A549 (cell line): ENCODE results near the gene GRIK2.

Source experiments
- BHLHE40 ChIP-seq: IDR thresholded peaks from 2 replicates; pipeline ENCODE4 v1.6.1; 2012; ENCODE audit warnings: low read depth, low read length, inconsistent platforms
- CTCF ChIP-seq: fragments of >200 bp; sonication (Bioruptor Twin); formaldehyde crosslinking; IDR thresholded peaks from 3 replicates; pipeline ENCODE4 v1.5.1; 2016
- EHMT2 ChIP-seq: fragments of 200-600 bp; sonication (generic); IDR thresholded peaks from 2 replicates; pipeline ENCODE4 v1.6.1; 2016; ENCODE audit warnings: antibody characterized with exemption, low read depth, mild to moderate bottlenecking, moderate library complexity
- EP300 ChIP-seq, 2 experiments: fragments of >200 bp; sonication (Bioruptor Twin); formaldehyde crosslinking; IDR thresholded peaks; 2 replicates in 1 of 2; 3 replicates in 1 of 2; pipeline ENCODE4 v1.6.1; 2016 to 2017
- NR3C1 ChIP-seq: fragments of >200 bp; sonication (Bioruptor Twin); formaldehyde crosslinking; IDR thresholded peaks from 3 replicates; pipeline ENCODE4 v1.6.1; 2017
- POLR2A ChIP-seq: IDR thresholded peaks from 2 replicates; pipeline ENCODE4 v1.6.1; 2012; ENCODE audit warnings: mild to moderate bottlenecking, low read length

GRCh38 chr6:101818051-101818450, 424.5 kb downstream of the GRIK2 start:
- TF ChIP-seq NR3C1 (no peak), BHLHE40 (no peak), CTCF (no peak), POLR2A (no peak), EHMT2 (no peak), EP300 (IDR thresholded peaks at IDR 0.05) (no peak)
